Ascending aorta (tissue), 2 donors: Measurements from ENCODE around the gene TMOD3. TPM values are rescaled to one million over a fixed set of nuclear protein-coding genes. Genes with fewer than 3 reads are reported as not detected.
"Not testable (repeated sequence)": the region's sequence is repeated elsewhere in the genome, so short reads cannot be mapped to it uniquely, and the experiment has no call there.

Experiments used
- DNase-seq, 2 donors: peaks; one replicate each; pipeline ENCODE4 v3.0.0-alpha.2; 2019; ENCODE audit warnings: low spot score in 2 of 2
- H3K27ac ChIP-seq, 2 donors: fragments of 200-600 bp; sonication (generic); one replicate each; pipeline ENCODE4 v1.5.1; 2016 to 2017; ENCODE audit warnings: mild to moderate bottlenecking in 1 of 2
- H3K27me3 ChIP-seq: fragments of 200-600 bp; sonication (generic); one replicate; pipeline ENCODE4 v1.5.1; 2017
- H3K36me3 ChIP-seq, 2 donors: fragments of 200-600 bp; sonication (generic); one replicate each; pipeline ENCODE4 v1.5.1; 2016
- H3K4me1 ChIP-seq, 2 donors: fragments of 200-600 bp; sonication (generic); one replicate each; pipeline ENCODE4 v1.5.1; 2016 to 2017; ENCODE audit warnings: mild to moderate bottlenecking in 1 of 2
- H3K4me3 ChIP-seq, 2 donors: fragments of 200-600 bp; sonication (generic); one replicate each; pipeline ENCODE4 v1.5.1; 2016 to 2017; ENCODE audit warnings: mild to moderate bottlenecking in 1 of 2
- H3K9me3 ChIP-seq, 2 donors: fragments of 200-600 bp; sonication (generic); one replicate each; pipeline ENCODE4 v1.5.1; 2016
- intact Hi-C: fragments of 100-400 bp; cut with DNase I; formaldehyde crosslinking; loops from one replicate; pipeline ENCODE4 v1.15.1; 2023
- total RNA-seq: library from RNA; depleted of rRNA; stranded (reverse); fragments of >200 nt; gene quantifications from one replicate; pipeline ENCODE4 v1.1.0, GENCODE V29; 2016
- TF ChIP-seq, protein P1 (sequence below), 3 experiments: fragments of 200-600 bp in 2 of 3; fragments of 450-650 bp in 1 of 3; sonication (generic) in 2 of 3; IDR thresholded peaks; one replicate each; pipeline ENCODE4 v1.5.1; 2016 to 2019; ENCODE audit warnings: antibody characterized with exemption in 3 of 3, mild to moderate bottlenecking in 1 of 3, moderate library complexity in 1 of 3

The TMOD3 gene
- total RNA-seq, 1 donor from 2014 or later, result 28.0 TPM

GRCh38 chr15:51878446-51879386, 49.3 kb downstream of the TMOD3 start:
- DNase-seq, result no peak
- H3K4me3 ChIP-seq, result no peak overlapping the region
- no peaks in the 10 kb centered on the region for H3K36me3 ChIP-seq
- intact Hi-C loops, result no loop called here
- H3K9me3 ChIP-seq, result no peaks in the 10 kb centered on the region
- TF ChIP-seq, protein P1, sequence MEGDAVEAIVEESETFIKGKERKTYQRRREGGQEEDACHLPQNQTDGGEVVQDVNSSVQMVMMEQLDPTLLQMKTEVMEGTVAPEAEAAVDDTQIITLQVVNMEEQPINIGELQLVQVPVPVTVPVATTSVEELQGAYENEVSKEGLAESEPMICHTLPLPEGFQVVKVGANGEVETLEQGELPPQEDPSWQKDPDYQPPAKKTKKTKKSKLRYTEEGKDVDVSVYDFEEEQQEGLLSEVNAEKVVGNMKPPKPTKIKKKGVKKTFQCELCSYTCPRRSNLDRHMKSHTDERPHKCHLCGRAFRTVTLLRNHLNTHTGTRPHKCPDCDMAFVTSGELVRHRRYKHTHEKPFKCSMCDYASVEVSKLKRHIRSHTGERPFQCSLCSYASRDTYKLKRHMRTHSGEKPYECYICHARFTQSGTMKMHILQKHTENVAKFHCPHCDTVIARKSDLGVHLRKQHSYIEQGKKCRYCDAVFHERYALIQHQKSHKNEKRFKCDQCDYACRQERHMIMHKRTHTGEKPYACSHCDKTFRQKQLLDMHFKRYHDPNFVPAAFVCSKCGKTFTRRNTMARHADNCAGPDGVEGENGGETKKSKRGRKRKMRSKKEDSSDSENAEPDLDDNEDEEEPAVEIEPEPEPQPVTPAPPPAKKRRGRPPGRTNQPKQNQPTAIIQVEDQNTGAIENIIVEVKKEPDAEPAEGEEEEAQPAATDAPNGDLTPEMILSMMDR (IDR thresholded peaks at IDR 0.05), result no peak
- H3K27ac ChIP-seq, result peak overlapping the region; percentile 62 to 68
- H3K27me3 ChIP-seq, result no peaks in the 10 kb centered on the region
- H3K4me1 ChIP-seq, result peaks cover 0 to 26% of the 10 kb centered on the region in 2 donors

GRCh38 chr15:51879555-51879954, 50.1 kb downstream of the TMOD3 start:
- DNase-seq, result no peak
- Histone ChIP-seq H3K9me3 (no peaks in the 10 kb centered on the region), H3K36me3 (no peaks in the 10 kb centered on the region), H3K4me3 (no peak overlapping the region), H3K27me3 (no peaks in the 10 kb centered on the region), H3K27ac (peak overlapping the region; percentile 62 to 68), H3K4me1 (peaks cover 1 to 23% of the 10 kb centered on the region in 2 donors)
- intact Hi-C loops, result no loop called here
- TF ChIP-seq, protein P1 (IDR thresholded peaks at IDR 0.05), result no peak

GRCh38 chr15:51883271-51883837, 53.9 kb downstream of the TMOD3 start:
- H3K4me3 ChIP-seq, result no peak overlapping the region
- intact Hi-C loops, result no loop called here
- H3K4me1 ChIP-seq, result peaks cover 3 to 12% of the 10 kb centered on the region in 2 donors
- no peaks in the 10 kb centered on the region for H3K27me3 ChIP-seq
- no peaks in the 10 kb centered on the region for H3K9me3 ChIP-seq
- no peak overlapping the region for H3K27ac ChIP-seq
- peaks cover 0 to 3% of the 10 kb centered on the region in 2 donors for H3K36me3 ChIP-seq
- TF ChIP-seq, protein P1 (IDR thresholded peaks at IDR 0.05), result no peak
- no peak for DNase-seq

GRCh38 chr15:51884041-51884440, 54.6 kb downstream of the TMOD3 start:
- Histone ChIP-seq H3K36me3 (peaks cover 0 to 3% of the 10 kb centered on the region in 2 donors), H3K27me3 (no peaks in the 10 kb centered on the region), H3K4me3 (no peak overlapping the region), H3K4me1 (peaks cover 3 to 6% of the 10 kb centered on the region in 2 donors), H3K9me3 (no peaks in the 10 kb centered on the region), H3K27ac (no peak overlapping the region)
- intact Hi-C loops, result no loop called here
- TF ChIP-seq, protein P1 (IDR thresholded peaks at IDR 0.05), result no peak
- no peak for DNase-seq

GRCh38 chr15:51884517-51885236, 55.2 kb downstream of the TMOD3 start:
- intact Hi-C loops, result no loop called here

DNA sequence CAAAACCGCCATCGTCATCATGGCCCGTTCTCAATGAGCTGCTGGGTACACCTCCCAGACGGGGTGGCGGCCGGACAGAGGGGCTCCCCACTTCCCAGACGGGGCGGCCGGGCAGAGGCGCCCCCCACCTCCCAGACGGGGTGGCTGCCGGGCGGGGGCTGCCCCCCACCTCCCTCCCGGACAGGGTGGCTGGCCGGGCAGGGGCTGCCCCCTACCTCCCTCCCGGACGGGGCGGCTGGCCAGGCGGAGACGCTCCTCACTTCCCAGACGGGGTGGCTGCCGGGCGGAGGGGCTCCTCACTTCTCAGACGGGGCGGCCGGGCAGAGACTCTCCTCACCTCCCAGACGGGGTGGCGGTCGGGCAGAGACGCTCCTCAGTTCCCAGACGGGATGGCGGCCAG, 56.3 kb downstream of the TMOD3 start:
- H3K36me3 ChIP-seq, H3K27ac ChIP-seq, DNase-seq, H3K27me3 ChIP-seq, intact Hi-C loops, H3K4me3 ChIP-seq, H3K4me1 ChIP-seq, H3K9me3 ChIP-seq: not testable (repeated sequence)

More at GRCh38 chr15:51884517-51885236, 55.2 kb downstream of the TMOD3 start:
- peaks cover 3 to 5% of the 10 kb centered on the region in 2 donors for H3K4me1 ChIP-seq
- H3K27ac ChIP-seq, result no peak overlapping the region
- H3K27me3 ChIP-seq, result no peaks in the 10 kb centered on the region
- H3K36me3 ChIP-seq, result peaks cover 0 to 3% of the 10 kb centered on the region in 2 donors
- TF ChIP-seq, protein P1 (IDR thresholded peaks at IDR 0.05), result no peak
- no peak overlapping the region for H3K4me3 ChIP-seq
- no peaks in the 10 kb centered on the region for H3K9me3 ChIP-seq
- no peak for DNase-seq
